IMR-90 (cell line): ENCODE results near the gene NDUFB3. TPM values are rescaled to one million over a fixed set of nuclear protein-coding genes. Genes with fewer than 3 reads are reported as not detected.

Source experiments
- ATAC-seq: fragments of 200-7000 bp; cut with Tn5 transposase; 2 replicates; pipeline ENCODE4 v1.9.1; 2020; ENCODE audit warnings: low read depth, mild to moderate bottlenecking, moderate library complexity
- BruUV-seq: library from RNA; stranded (reverse); fragments of 400-500 nt; replicated peaks from 2 replicates; lab custom pipeline; 2021; lab: Mats Ljungman, UMichigan
- CTCF ChIA-PET: fragments of 300-600 bp; formaldehyde crosslinking; extraction: SDS; loops from one replicate; lab custom pipeline; 2021; ENCODE audit warnings: antibody characterized with exemption; lab: Yijun Ruan, JAX
- POLR2A ChIA-PET: fragments of 300-600 bp; sonication (Branson Sonifier 250); formaldehyde crosslinking; loops from one replicate; lab custom pipeline; 2022; ENCODE audit warnings: antibody characterized with exemption; ENCODE audit not compliant: unreplicated experiment; lab: Charles Lee
- DNase-seq: peaks from one replicate; pipeline ENCODE4 v3.0.0; 2013
- H2AFZ ChIP-seq: replicated peaks from 2 replicates; pipeline ENCODE3; 2013; ENCODE audit warnings: low read length, mild to moderate bottlenecking; ENCODE audit not compliant: poor library complexity
- H2AK5ac ChIP-seq: 2 replicates; pipeline ENCODE4 v1.6.1; 2013; ENCODE audit warnings: low read depth, low read length, inconsistent platforms
- H2AK9ac ChIP-seq: replicated peaks from 2 replicates; pipeline ENCODE3; 2013; ENCODE audit warnings: mild to moderate bottlenecking, low read depth, low read length, moderate library complexity; ENCODE audit not compliant: poor library complexity
- H2BK120ac ChIP-seq: 2 replicates; pipeline ENCODE4 v1.6.1; 2013; ENCODE audit warnings: low read depth, low read length, inconsistent platforms
- H2BK15ac ChIP-seq: 3 replicates; pipeline ENCODE4 v1.6.1; 2013; ENCODE audit warnings: low read depth, low read length, inconsistent platforms
- H2BK20ac ChIP-seq: 2 replicates; pipeline ENCODE4 v1.6.1; 2013; ENCODE audit warnings: low read depth, mild to moderate bottlenecking, inconsistent platforms, low read length, moderate library complexity
- H2BK5ac ChIP-seq: 2 replicates; pipeline ENCODE4 v1.6.1; 2013; ENCODE audit warnings: mild to moderate bottlenecking, low read depth, low read length, inconsistent platforms; ENCODE audit not compliant: poor library complexity, severe bottlenecking
- H3K14ac ChIP-seq: replicated peaks from 2 replicates; pipeline ENCODE4 v1.6.1; 2013; ENCODE audit warnings: low read depth, low read length, inconsistent platforms
- H3K18ac ChIP-seq: 2 replicates; pipeline ENCODE4 v1.6.1; 2013; ENCODE audit warnings: low read depth, low read length, control low read depth
- H3K23ac ChIP-seq: 2 replicates; pipeline ENCODE4 v1.6.1; 2013; ENCODE audit warnings: low read depth, low read length, inconsistent platforms
- H3K27ac ChIP-seq: 2 replicates; pipeline ENCODE4 v1.5.1; 2013; ENCODE audit warnings: mild to moderate bottlenecking, control low read depth, low read length; ENCODE audit not compliant: insufficient read depth
- H3K27me3 ChIP-seq: 2 replicates; pipeline ENCODE4 v1.6.1; 2013; ENCODE audit warnings: low read length; ENCODE audit not compliant: control insufficient read depth, insufficient read depth
- H3K36me3 ChIP-seq: 2 replicates; pipeline ENCODE4 v1.6.1; 2013; ENCODE audit warnings: low read length, mixed read lengths; ENCODE audit not compliant: control insufficient read depth, insufficient read depth
- H3K4ac ChIP-seq: 2 replicates; pipeline ENCODE4 v1.6.1; 2013; ENCODE audit warnings: low read depth, low read length, inconsistent platforms
- H3K4me1 ChIP-seq: 2 replicates; pipeline ENCODE4 v1.6.1; 2013; ENCODE audit warnings: low read length, mixed read lengths; ENCODE audit not compliant: control insufficient read depth, insufficient read depth
- H3K4me2 ChIP-seq: 2 replicates; pipeline ENCODE4 v1.6.1; 2013; ENCODE audit warnings: low read depth, mild to moderate bottlenecking, control low read depth, low read length, moderate library complexity
- H3K4me3 ChIP-seq: 2 replicates; pipeline ENCODE4 v1.5.1; 2013; ENCODE audit warnings: low read depth, mild to moderate bottlenecking, control low read depth, low read length, moderate library complexity; ENCODE audit not compliant: insufficient read depth
- H3K56ac ChIP-seq: 2 replicates; pipeline ENCODE4 v1.6.1; 2013; ENCODE audit warnings: low read length, inconsistent platforms; ENCODE audit not compliant: insufficient read depth; ENCODE audit errors: extremely low read depth
- H3K79me1 ChIP-seq, 2 experiments: 2 replicates each; pipeline ENCODE4 v1.6.1; 2013; ENCODE audit warnings: low read length in 2 of 2, inconsistent platforms in 1 of 2, low read depth in 1 of 2
- H3K9ac ChIP-seq: 2 replicates; pipeline ENCODE4 v1.6.1; 2013; ENCODE audit warnings: low read depth, low read length, control low read depth
- H3K9me1 ChIP-seq: 2 replicates; pipeline ENCODE4 v1.6.1; 2013; ENCODE audit warnings: low read length, inconsistent platforms; ENCODE audit not compliant: insufficient read depth
- H3K9me3 ChIP-seq: 2 replicates; pipeline ENCODE4 v1.6.1; 2013; ENCODE audit warnings: low read length; ENCODE audit not compliant: control insufficient read depth, insufficient read depth
- H4K20me1 ChIP-seq: 2 replicates; pipeline ENCODE4 v1.6.1; 2013; ENCODE audit warnings: low read length, inconsistent platforms; ENCODE audit not compliant: insufficient read depth
- H4K5ac ChIP-seq: 2 replicates; pipeline ENCODE4 v1.6.1; 2013; ENCODE audit warnings: mild to moderate bottlenecking, low read depth, low read length, control low read depth
- H4K8ac ChIP-seq, 2 experiments: 2 replicates each; pipeline ENCODE4 v1.6.1; 2013; ENCODE audit warnings: low read depth in 2 of 2, low read length in 2 of 2, control low read depth in 1 of 2, inconsistent platforms in 1 of 2
- H4K91ac ChIP-seq: 2 replicates; pipeline ENCODE4 v1.6.1; 2013; ENCODE audit warnings: low read depth, low read length, inconsistent platforms; ENCODE audit not compliant: insufficient read depth
- CEBPB ChIP-seq: IDR thresholded peaks from 2 replicates; pipeline ENCODE4 v1.6.1; 2012; ENCODE audit warnings: low read depth, low read length, improper control_type of control experiment
- CHD1 ChIP-seq: IDR thresholded peaks from 2 replicates; pipeline ENCODE4 v1.6.1; 2012; ENCODE audit warnings: low read depth, low read length, improper control_type of control experiment
- CTCF ChIP-seq: conservative IDR thresholded peaks from 2 replicates; pipeline ENCODE4 v1.5.1; 2012; ENCODE audit warnings: mild to moderate bottlenecking, low read depth, low read length, improper control_type of control experiment
- FOS ChIP-seq: fragments of 150-350 bp; IDR thresholded peaks from 2 replicates; pipeline ENCODE4 v1.6.1; 2016; ENCODE audit warnings: low read depth, low read length
- MAFK ChIP-seq: IDR thresholded peaks from 2 replicates; pipeline ENCODE4 v1.6.1; 2012; ENCODE audit warnings: low read depth, low read length, improper control_type of control experiment
- MAZ ChIP-seq: IDR thresholded peaks from 2 replicates; pipeline ENCODE4 v1.6.1; 2012; ENCODE audit warnings: low read depth, mild to moderate bottlenecking, low read length, improper control_type of control experiment, moderate library complexity, borderline replicate concordance
- NFE2L2 ChIP-seq: fragments of 150-350 bp; IDR thresholded peaks from 2 replicates; pipeline ENCODE4 v1.6.1; 2016; ENCODE audit warnings: low read depth, mild to moderate bottlenecking, low read length
- POLR2A ChIP-seq: IDR thresholded peaks from 2 replicates; pipeline ENCODE4 v1.6.1; 2012; ENCODE audit warnings: mild to moderate bottlenecking, low read depth, low read length
- RAD21 ChIP-seq: IDR thresholded peaks from 2 replicates; pipeline ENCODE4 v1.6.1; 2012; ENCODE audit warnings: low read length, improper control_type of control experiment
- RCOR1 ChIP-seq: IDR thresholded peaks from 2 replicates; pipeline ENCODE4 v1.6.1; 2012; ENCODE audit warnings: mild to moderate bottlenecking, low read length, improper control_type of control experiment; ENCODE audit not compliant: insufficient replicate concordance
- USF2 ChIP-seq: fragments of 150-350 bp; IDR thresholded peaks from 2 replicates; pipeline ENCODE4 v1.6.1; 2017; ENCODE audit warnings: mild to moderate bottlenecking, antibody characterized with exemption, low read length, low read depth
- dilution Hi-C: fragments of 300-500 bp; cut with HindIII; formaldehyde crosslinking; loops from one replicate; pipeline ENCODE4 v1.14.3; 2018; ENCODE audit warnings: low sequenced_read_pairs; ENCODE audit not compliant: unreplicated experiment
- in situ Hi-C: fragments of 300-500 bp; cut with MboI; formaldehyde crosslinking; loops from 3 replicates; pipeline ENCODE4 v1.14.3; 2019; ENCODE audit warnings: low sequenced_read_pairs, inconsistent platforms, mixed read lengths
- intact Hi-C: fragments of 100-400 bp; cut with micrococcal nuclease; formaldehyde crosslinking; loops from 2 replicates; pipeline ENCODE4 v1.10.0; 2022
- polyA plus RNA-seq, 3 experiments: library from polyadenylated mRNA; depleted of rRNA; stranded (reverse); fragments of >200 nt; gene quantifications; 2 replicates each; pipeline ENCODE4 v1.2.3, GENCODE V29; 2012; ENCODE audit warnings: low replicate concordance in 1 of 3
- total RNA-seq: library from RNA; depleted of rRNA; stranded (reverse); fragments of >200 nt; gene quantifications from 2 replicates; pipeline ENCODE4 v1.2.3, GENCODE V29; 2012
- TF ChIP-seq, protein P1 (sequence below): fragments of 150-350 bp; IDR thresholded peaks from 2 replicates; pipeline ENCODE4 v1.6.1; 2016; ENCODE audit warnings: low read depth, mild to moderate bottlenecking, low read length, moderate library complexity, borderline replicate concordance

NDUFB3 gene
- total and polyA plus RNA-seq, 2 of the 4 experiments (the other 2 are of a cell fraction), result 41.0 to 98.7 TPM

DNA sequence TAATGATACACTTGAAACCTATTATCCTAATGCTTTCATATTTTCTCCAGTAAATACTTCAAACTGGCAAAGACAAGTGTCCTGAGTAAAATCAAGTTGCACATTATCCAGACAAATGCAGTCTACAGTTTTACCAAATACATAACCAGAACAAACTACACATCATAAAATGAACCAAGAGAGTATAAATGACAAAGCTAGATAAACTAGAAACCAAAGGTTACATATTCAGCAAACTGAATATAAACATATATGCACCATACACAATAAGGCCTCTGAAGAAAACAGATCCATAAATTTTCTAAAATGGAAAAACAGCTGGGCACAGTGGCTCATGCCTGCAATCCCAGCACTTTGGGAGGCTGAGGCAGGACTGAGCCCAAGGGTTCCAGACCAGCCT, 47.3 kb upstream of the NDUFB3 start:
- ChIA-PET POLR2A (no interaction called here), CTCF (interaction anchor here (1.3 kb wide), 1 partner anchor 20 kb away, joined by 8 read pairs; no protein-coding TSS in a partner anchor)
- H3K4me1 ChIP-seq, result no peaks in the 10 kb centered on the region
- intact Hi-C loops, result loop anchor here (5.0 kb wide), 1 partner anchor 37 kb away; no protein-coding TSS in a partner anchor
- no peaks in the 10 kb centered on the region for H3K27me3 ChIP-seq
- H3K79me1 ChIP-seq, result peaks cover 4 to 23% of the 10 kb centered on the region in 2 experiments; a peak in 3 of 4 replicates
- no peaks in the 10 kb centered on the region for H4K20me1 ChIP-seq
- H4K5ac ChIP-seq, result no peak overlapping the region
- no peak overlapping the region for H4K91ac ChIP-seq
- H2BK120ac ChIP-seq, result no peak overlapping the region
- no peak overlapping the region for H3K27ac ChIP-seq
- in situ Hi-C loops, result no loop called here
- H3K18ac ChIP-seq, result no peak overlapping the region
- DNase-seq (no peak), ATAC-seq (no peak)
- no peak overlapping the region for H3K14ac ChIP-seq
- no peak overlapping the region for H3K4me2 ChIP-seq
- no peak overlapping the region for H2BK20ac ChIP-seq
- BruUV-seq, result no TSS peak
- H2BK5ac ChIP-seq, result no peak overlapping the region
- peaks cover 3% of the 10 kb centered on the region; the same call in 1 of the 2 replicates for H3K9me1 ChIP-seq
- H2AK5ac ChIP-seq, result no peak overlapping the region
- no peak overlapping the region for H3K4me3 ChIP-seq
- peaks cover 1% of the 10 kb centered on the region; the same call in 1 of the 2 replicates for H3K36me3 ChIP-seq
- H2AK9ac ChIP-seq, result no peak overlapping the region
- TF ChIP-seq MAZ (no peak), FOS (no peak), RAD21 (no peak), CHD1 (no peak), NFE2L2 (no peak), CTCF (no peak), CEBPB (no peak), RCOR1 (no peak), MAFK (no peak), POLR2A (no peak), USF2 (no peak)
- TF ChIP-seq, protein P1, sequence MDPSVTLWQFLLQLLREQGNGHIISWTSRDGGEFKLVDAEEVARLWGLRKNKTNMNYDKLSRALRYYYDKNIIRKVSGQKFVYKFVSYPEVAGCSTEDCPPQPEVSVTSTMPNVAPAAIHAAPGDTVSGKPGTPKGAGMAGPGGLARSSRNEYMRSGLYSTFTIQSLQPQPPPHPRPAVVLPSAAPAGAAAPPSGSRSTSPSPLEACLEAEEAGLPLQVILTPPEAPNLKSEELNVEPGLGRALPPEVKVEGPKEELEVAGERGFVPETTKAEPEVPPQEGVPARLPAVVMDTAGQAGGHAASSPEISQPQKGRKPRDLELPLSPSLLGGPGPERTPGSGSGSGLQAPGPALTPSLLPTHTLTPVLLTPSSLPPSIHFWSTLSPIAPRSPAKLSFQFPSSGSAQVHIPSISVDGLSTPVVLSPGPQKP, result no peak
- no peak overlapping the region for H3K23ac ChIP-seq
- H3K4ac ChIP-seq, result no peak overlapping the region
- H4K8ac ChIP-seq, result no peak overlapping the region
- no peak overlapping the region for H3K56ac ChIP-seq
- no peak overlapping the region for H2AFZ ChIP-seq
- H2BK15ac ChIP-seq, result no peak overlapping the region
- H3K9ac ChIP-seq, result no peak overlapping the region
- no peaks in the 10 kb centered on the region; the same call in 1 of the 2 replicates for H3K9me3 ChIP-seq
- dilution Hi-C loops, result no loop called here
